ENCODE measurements around the gene KPNA2. TPM values are rescaled to one million over a fixed set of nuclear protein-coding genes. Genes with fewer than 3 reads are reported as not detected.
"Not testable (repeated sequence)": the region's sequence is repeated elsewhere in the genome, so short reads cannot be mapped to it uniquely, and the experiment has no call there.

Gene KPNA2
- polyA plus RNA-seq, 3 donors = 23.2 to 36.1 (median 23.2) TPM

DNA sequence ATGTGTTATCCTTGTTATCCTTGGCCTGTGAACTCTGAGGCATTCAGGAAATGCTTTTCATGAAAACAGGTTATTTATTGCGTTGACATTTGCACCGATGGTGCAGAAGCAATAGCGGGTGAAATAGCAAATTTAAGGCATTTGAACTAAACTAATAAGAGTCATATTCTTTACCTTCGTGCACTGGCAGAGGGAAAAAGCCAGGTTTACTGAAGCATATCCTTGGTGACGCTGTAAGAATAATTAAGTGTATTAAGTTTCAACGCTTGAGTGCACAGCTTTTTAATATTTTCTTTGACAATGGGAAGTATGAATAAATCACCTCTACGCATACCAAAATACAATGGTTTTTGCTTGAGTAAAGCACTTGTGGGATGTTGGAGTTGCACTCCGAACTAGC, 13.6 kb upstream of the KPNA2 start:
- peaks cover 0 to 4% (median 2%) of the 10 kb centered on the region in 7 donors for H3K9me3 Mint-ChIP-seq
- Histone ChIP-seq H3K27me3 (ENCODE audit: control insufficient read depth in 2 of 2, insufficient read depth in 2 of 2, low read length in 2 of 2) (no peaks in the 10 kb centered on the region), H3K9me3 (replicated peaks in 1 of 2; ENCODE audit: control insufficient read depth in 1 of 2, insufficient read depth in 1 of 2, low read length in 2 of 2) (no peaks in the 10 kb centered on the region), H3K79me2 (ENCODE audit: insufficient read depth, low read length) (no peaks in the 10 kb centered on the region), H2AFZ (ENCODE audit: insufficient read depth, low read depth, low read length, poor library complexity, severe bottlenecking) (no peak overlapping the region), H3K4me1 (ENCODE audit: control insufficient read depth in 1 of 2, insufficient read depth in 2 of 2, low read length in 2 of 2) (peaks cover 7% of the 10 kb centered on the region in 2 donors), H3K4me3 (replicated peaks in 1 of 3; ENCODE audit: low read depth in 2 of 3, low read length in 3 of 3) (no peak overlapping the region), H3K36me3 (replicated peaks in 1 of 2; ENCODE audit: control insufficient read depth in 1 of 2, insufficient read depth in 2 of 2, low read length in 2 of 2) (no peaks in the 10 kb centered on the region), H3K4me2 (replicated peaks; ENCODE audit: extremely low read depth, low read length, poor library complexity, severe bottlenecking) (no peak overlapping the region), H3K9ac (ENCODE audit: insufficient read depth, low read length, poor library complexity, severe bottlenecking) (no peak overlapping the region), H4K20me1 (ENCODE audit: insufficient read depth, low read length) (no peaks in the 10 kb centered on the region), H3K27ac (ENCODE audit: low read depth in 1 of 2, low read length in 2 of 2) (no peak overlapping the region)
- no peak overlapping the region for H3K27ac Mint-ChIP-seq
- peaks cover 2 to 6% (median 4%) of the 10 kb centered on the region in 3 donors for H3K27me3 Mint-ChIP-seq (ENCODE audit: low read depth in 3 of 3)
- TF ChIP-seq, protein P1, sequence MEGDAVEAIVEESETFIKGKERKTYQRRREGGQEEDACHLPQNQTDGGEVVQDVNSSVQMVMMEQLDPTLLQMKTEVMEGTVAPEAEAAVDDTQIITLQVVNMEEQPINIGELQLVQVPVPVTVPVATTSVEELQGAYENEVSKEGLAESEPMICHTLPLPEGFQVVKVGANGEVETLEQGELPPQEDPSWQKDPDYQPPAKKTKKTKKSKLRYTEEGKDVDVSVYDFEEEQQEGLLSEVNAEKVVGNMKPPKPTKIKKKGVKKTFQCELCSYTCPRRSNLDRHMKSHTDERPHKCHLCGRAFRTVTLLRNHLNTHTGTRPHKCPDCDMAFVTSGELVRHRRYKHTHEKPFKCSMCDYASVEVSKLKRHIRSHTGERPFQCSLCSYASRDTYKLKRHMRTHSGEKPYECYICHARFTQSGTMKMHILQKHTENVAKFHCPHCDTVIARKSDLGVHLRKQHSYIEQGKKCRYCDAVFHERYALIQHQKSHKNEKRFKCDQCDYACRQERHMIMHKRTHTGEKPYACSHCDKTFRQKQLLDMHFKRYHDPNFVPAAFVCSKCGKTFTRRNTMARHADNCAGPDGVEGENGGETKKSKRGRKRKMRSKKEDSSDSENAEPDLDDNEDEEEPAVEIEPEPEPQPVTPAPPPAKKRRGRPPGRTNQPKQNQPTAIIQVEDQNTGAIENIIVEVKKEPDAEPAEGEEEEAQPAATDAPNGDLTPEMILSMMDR (IDR thresholded peaks at IDR 0.05) = no peak
- intact Hi-C loops (cut with micrococcal nuclease) = no loop called here
- peaks cover 10% of the 10 kb centered on the region for H3K4me1 Mint-ChIP-seq
- H3K4me3 Mint-ChIP-seq = no peak overlapping the region
- DNase-seq = no peak
- 100% methylated on average over 5 of the region's 8 CpGs for WGBS (ENCODE audit: insufficient coverage)
- no peaks in the 10 kb centered on the region for H3K36me3 Mint-ChIP-seq

DNA sequence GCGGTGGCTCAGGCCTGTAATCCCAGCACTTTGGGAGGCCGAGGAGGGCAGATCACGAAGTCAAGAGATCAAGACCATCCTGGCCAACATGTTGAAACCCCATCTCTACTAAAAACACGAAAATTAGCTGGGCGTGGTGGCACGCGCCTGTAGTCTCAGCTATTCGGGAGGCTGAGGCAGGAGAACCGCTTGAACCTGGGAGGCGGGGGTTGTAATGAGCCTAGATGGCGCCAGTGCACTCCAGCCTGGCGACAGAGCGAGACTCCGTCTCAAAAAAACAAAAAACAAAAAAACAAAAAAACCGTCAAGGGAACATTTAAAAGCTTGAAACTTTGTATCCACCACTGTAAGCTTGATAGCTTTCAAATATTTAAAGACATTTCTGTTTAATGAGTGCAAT, 13.0 kb upstream of the KPNA2 start:
- H4K20me1 ChIP-seq (ENCODE audit: insufficient read depth, low read length); H3K27me3 ChIP-seq (ENCODE audit: control insufficient read depth in 2 of 2, insufficient read depth in 2 of 2, low read length in 2 of 2); intact Hi-C loops (cut with micrococcal nuclease); H3K79me2 ChIP-seq (ENCODE audit: insufficient read depth, low read length); DNase-seq; H2AFZ ChIP-seq (ENCODE audit: insufficient read depth, low read depth, low read length, poor library complexity, severe bottlenecking); H3K4me1 Mint-ChIP-seq; H3K36me3 ChIP-seq (replicated peaks in 1 of 2; ENCODE audit: control insufficient read depth in 1 of 2, insufficient read depth in 2 of 2, low read length in 2 of 2); H3K4me3 ChIP-seq (replicated peaks in 1 of 3; ENCODE audit: low read depth in 2 of 3, low read length in 3 of 3); H3K27ac ChIP-seq (ENCODE audit: low read depth in 1 of 2, low read length in 2 of 2); H3K9me3 Mint-ChIP-seq; H3K36me3 Mint-ChIP-seq; H3K4me1 ChIP-seq (ENCODE audit: control insufficient read depth in 1 of 2, insufficient read depth in 2 of 2, low read length in 2 of 2); H3K27me3 Mint-ChIP-seq (ENCODE audit: low read depth in 3 of 3); H3K9me3 ChIP-seq (replicated peaks in 1 of 2; ENCODE audit: control insufficient read depth in 1 of 2, insufficient read depth in 1 of 2, low read length in 2 of 2); H3K4me2 ChIP-seq (replicated peaks; ENCODE audit: extremely low read depth, low read length, poor library complexity, severe bottlenecking); H3K9ac ChIP-seq (ENCODE audit: insufficient read depth, low read length, poor library complexity, severe bottlenecking); H3K27ac Mint-ChIP-seq: not testable (repeated sequence)
- WGBS (ENCODE audit: insufficient coverage) = 100% methylated on average over 4 of the region's 15 CpGs
- H3K4me3 Mint-ChIP-seq = peak overlapping the region in 1 of 2 donors; percentile 31

Data from CD14-positive monocyte (primary cell).